Cardiac fibroblast (primary cell): ENCODE data around the gene THOC5.

ENCODE experiments used
- DNase-seq, 2 donors: peaks; one replicate each; pipeline versions ENCODE4 v3.0.0 to v3.0.0-alpha.2; 2010; ENCODE audit warnings: low read depth in 2 of 2
- H3K4me3 ChIP-seq, 2 donors: replicated peaks in 1 of 2; 1 replicate in 1 of 2; 2 replicates in 1 of 2; pipeline ENCODE4 v1.5.1; 2011; ENCODE audit warnings: low read depth in 2 of 2, low read length in 2 of 2, mild to moderate bottlenecking in 2 of 2, moderate library complexity in 1 of 2
- TF ChIP-seq, protein P1 (sequence below): IDR thresholded peaks from one replicate; pipeline ENCODE4 v1.5.1; 2011; ENCODE audit warnings: low read depth, mild to moderate bottlenecking, low read length, inconsistent platforms

THOC5 gene

DNA sequence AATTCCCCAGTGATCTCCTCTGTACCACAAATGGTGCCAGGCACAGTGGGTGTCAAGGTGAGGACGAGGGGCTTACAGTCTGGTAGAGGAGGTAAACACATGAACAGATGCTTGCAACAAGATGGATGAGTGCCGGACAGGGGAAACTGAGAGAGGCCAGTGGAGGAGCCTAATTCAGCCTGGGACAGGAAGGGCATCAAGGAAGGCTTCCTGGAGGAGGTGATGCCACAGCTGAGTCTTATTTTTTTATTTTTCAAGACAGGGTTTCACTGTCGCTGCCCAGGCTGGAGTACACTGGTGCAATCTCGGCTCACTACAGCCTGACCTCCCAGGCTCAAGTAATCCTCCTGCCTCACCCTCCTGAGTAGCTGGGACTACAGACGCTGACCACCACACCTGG is 92.3 kb downstream of the THOC5 start:
- H3K4me3 ChIP-seq: no peak overlapping the region
- TF ChIP-seq, protein P1, sequence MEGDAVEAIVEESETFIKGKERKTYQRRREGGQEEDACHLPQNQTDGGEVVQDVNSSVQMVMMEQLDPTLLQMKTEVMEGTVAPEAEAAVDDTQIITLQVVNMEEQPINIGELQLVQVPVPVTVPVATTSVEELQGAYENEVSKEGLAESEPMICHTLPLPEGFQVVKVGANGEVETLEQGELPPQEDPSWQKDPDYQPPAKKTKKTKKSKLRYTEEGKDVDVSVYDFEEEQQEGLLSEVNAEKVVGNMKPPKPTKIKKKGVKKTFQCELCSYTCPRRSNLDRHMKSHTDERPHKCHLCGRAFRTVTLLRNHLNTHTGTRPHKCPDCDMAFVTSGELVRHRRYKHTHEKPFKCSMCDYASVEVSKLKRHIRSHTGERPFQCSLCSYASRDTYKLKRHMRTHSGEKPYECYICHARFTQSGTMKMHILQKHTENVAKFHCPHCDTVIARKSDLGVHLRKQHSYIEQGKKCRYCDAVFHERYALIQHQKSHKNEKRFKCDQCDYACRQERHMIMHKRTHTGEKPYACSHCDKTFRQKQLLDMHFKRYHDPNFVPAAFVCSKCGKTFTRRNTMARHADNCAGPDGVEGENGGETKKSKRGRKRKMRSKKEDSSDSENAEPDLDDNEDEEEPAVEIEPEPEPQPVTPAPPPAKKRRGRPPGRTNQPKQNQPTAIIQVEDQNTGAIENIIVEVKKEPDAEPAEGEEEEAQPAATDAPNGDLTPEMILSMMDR: no peak
- DNase-seq: no peak

DNA sequence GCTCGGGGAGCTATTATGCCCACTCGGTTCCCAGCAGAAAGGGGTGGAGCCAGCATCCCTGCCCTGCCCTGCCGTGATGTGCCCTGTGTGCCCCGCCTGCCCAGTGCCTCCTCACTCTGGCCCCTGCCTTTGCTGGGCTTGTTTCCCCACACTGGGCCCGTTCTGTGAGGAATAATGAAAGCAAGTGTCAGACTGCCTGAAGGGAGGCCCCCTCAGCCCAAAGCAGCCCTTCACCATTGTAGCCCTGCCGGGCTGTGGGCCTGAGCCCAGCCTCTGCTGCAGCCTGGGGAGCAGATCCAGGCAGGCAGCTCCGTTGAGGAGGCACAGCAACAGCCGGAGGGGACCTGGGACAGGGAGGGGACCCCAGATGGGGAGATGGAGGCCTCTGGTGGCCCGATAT is 93.8 kb downstream of the THOC5 start:
- no peak for DNase-seq
- no peak overlapping the region for H3K4me3 ChIP-seq
- TF ChIP-seq, protein P1: no peak

DNA sequence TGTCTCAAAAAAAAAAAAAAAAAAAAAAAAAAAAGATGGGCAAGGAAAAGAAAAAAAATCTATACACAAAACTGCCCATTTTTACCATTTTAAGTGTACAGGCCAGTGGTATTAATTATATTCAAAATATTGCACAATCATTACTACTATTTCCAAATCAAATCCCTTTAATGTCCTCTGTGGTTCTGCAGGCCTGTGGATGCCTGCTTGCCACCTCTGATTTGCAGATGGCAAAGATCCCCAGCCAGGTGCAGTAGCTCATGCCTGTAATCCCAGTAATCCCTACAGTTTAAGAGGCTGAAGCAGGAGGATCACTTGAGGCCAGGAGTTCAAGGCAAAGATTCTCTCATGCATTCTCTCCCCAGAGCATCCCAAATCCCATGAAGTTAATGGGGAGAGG is 95.0 kb downstream of the THOC5 start:
- DNase-seq: no peak
- H3K4me3 ChIP-seq: no peak overlapping the region
- TF ChIP-seq, protein P1: no peak

DNA sequence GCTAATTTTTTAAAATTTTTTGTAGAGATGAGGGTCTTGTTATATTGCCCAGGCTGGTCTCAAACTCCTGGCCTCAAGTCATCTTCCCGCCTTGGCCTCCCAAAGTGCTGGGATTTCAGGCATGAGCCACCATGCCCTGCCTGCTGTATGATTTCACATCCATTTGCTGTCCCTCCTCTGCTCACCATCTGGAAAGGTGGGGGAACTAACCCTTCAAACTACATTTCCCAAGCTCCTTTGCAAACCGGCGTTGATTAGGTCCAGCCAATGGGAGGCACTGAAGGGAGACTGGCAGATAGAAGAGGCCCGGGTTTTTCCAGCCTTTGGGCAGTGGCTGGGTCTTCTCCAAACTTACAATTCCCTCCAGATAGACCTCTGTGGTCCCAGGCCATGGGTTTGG is 95.8 kb downstream of the THOC5 start:
- TF ChIP-seq, protein P1: no peak
- H3K4me3 ChIP-seq: no peak overlapping the region
- DNase-seq: peak; percentile 43 to 59

DNA sequence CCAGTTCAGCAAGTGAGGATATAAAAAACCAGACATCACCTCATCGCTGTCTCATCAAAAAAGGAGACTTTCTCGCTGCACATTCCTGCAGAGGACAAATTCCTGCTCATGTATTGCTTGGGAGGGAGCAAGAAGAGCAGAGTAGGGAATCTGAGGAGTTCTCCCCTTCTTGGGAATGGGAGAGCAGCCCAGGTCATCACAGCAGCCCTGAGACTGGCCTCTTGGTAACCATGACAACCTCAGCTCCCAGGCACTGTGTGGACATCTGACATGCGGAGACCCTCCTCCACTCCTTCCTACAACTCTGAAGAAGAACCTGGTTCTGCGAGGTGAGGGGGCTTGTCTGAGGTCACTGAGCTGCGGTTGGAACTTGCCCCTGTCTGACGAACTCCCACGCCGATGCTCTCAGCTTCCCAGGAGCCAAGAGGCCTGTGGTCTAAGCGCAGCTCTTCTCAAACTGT is 97.3 kb downstream of the THOC5 start:
- DNase-seq: peak in 1 of 2 donors; percentile 56
- TF ChIP-seq, protein P1: no peak
- no peak overlapping the region for H3K4me3 ChIP-seq
